Measurements from ENCODE around the gene MGAT4A. TPM values are rescaled to one million over a fixed set of nuclear protein-coding genes. Genes with fewer than 3 reads are reported as not detected.

MGAT4A gene
- total and polyA plus RNA-seq, 2 of the 13 experiments (the other 11 are each of a cell fraction or from before 2014, with no cell fraction given) = 47.2 to 90.9 TPM

GRCh38 chr2:98704499-98705332, 26.2 kb downstream of the MGAT4A start (continued):
- TF ChIP-seq SAP130 (CRISPR knock-in tag; IDR thresholded peaks at IDR 0.05; ENCODE audit: low read depth) (peak; percentile 85), ARID4A (CRISPR knock-in tag; IDR thresholded peaks at IDR 0.05; ENCODE audit: borderline replicate concordance) (peak; percentile 46; the same call in 1 of the 2 replicates), RERE (CRISPR knock-in tag; IDR thresholded peaks at IDR 0.05; ENCODE audit: low read depth) (peak; percentile 75; the same call in 1 of the 2 replicates), ZBTB33 (CRISPR knock-in tag; IDR thresholded peaks at IDR 0.05) (peak; percentile 61), DMAP1 (CRISPR knock-in tag; IDR thresholded peaks at IDR 0.05) (no peak), HOMEZ (CRISPR knock-in tag; IDR thresholded peaks at IDR 0.05; ENCODE audit: low read depth) (peak; percentile 21; the same call in 1 of the 2 replicates), FOXO4 (CRISPR knock-in tag; conservative IDR thresholded peaks at IDR 0.05) (no peak), ZNF772 (CRISPR knock-in tag; IDR thresholded peaks at IDR 0.05) (0 out of 2 replicates have a peak, but pooled peaks have one; percentile 25), BHLHE40 (IDR thresholded peaks at IDR 0.05; ENCODE audit: low read length) (0 out of 2 replicates have a peak, but pooled peaks have one; percentile 29), ZNF781 (CRISPR knock-in tag; IDR thresholded peaks at IDR 0.05; ENCODE audit: borderline replicate concordance, not compliant biosample characterization) (no peak)
